Measurements from ENCODE around the gene PEAK3.
A peak's percentile ranks its signal among the peaks of the same experiment; 100 is the strongest.

The PEAK3 gene

DNA sequence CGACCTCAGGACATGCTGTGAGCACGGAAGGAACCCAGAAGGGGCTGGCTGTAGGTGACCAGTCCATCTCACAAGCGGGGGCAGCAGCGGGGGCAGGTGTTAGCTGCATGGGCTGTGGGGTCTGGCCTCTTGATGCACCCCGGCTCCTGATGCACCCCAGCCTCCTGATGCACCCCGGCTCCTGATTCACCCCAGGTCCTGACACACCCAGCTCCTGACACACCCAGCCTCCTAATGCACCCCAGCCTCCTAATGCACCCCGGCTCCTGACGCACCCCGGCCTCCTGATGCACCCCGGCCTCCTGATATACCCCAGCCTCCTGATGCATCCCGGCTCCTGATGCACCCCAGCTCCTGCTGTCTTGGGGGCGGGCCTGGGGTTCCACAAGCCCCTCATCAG, 39.0 kb upstream of the PEAK3 start:
- Histone ChIP-seq H4K20me1 (peaks cover 20 to 90% (median 61%) of the 10 kb centered on the region in 11 experiments; a peak in 21 of 22 replicates), H3K36me3 (peaks cover 20 to 43% (median 30%) of the 10 kb centered on the region in 11 experiments; a peak in 21 of 22 replicates), H3K4me2 (peak overlapping the region in 7 of 11 experiments; percentile 89 to 98 (median 96); a peak in 10 of 22 replicates), H3K9ac (0 out of 22 replicates have a peak overlapping the region, but pooled peaks of 1 of the 11 experiments have one; percentile 24), H3K27ac (no peak overlapping the region), H3K27me3 (peaks cover 0 to 17% (median 0%) of the 10 kb centered on the region in 11 experiments; a peak in 5 of 22 replicates), H3K4me3 (no peak overlapping the region), H3K9me3 (replicated peaks in 1 of 11) (no peaks in the 10 kb centered on the region), H3K4me1 (peaks cover 57 to 100% (median 95%) of the 10 kb centered on the region in 10 experiments)
- TF ChIP-seq Cebpa-rat (IDR thresholded peaks at IDR 0.05) = no peak

DNA sequence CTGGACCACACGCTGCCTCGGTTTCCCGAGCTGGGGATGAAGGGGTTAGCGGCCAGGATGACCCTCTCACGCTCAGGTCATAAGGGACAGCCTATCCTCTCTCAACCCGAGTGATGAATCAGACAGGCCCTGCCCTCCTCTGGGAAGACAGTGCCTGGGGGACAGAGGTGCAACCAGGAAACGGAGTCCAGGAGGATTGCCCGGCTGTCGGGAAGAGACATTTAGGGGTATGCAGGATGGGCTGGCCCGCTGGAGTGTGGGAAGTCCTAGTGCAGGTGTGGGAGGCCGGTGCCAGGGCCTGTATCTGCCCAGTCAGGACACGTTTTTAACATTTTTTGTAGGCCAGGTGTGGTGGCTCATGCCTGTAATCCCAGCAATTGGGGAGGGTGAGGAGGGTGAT, 38.1 kb upstream of the PEAK3 start:
- Histone ChIP-seq H3K9ac (peak overlapping the region in 4 of 11 experiments; percentile 7 to 31 (median 22); a peak in 3 of 22 replicates), H3K27ac (no peak overlapping the region; a peak in 1 of 22 replicates), H3K36me3 (peaks cover 20 to 35% (median 30%) of the 10 kb centered on the region in 11 experiments; a peak in 21 of 22 replicates), H3K9me3 (replicated peaks in 1 of 11) (peaks cover 0 to 5% (median 3%) of the 10 kb centered on the region in 11 experiments; a peak in 17 of 22 replicates), H3K27me3 (peaks cover 0 to 14% (median 0%) of the 10 kb centered on the region in 11 experiments; a peak in 5 of 22 replicates), H4K20me1 (peaks cover 11 to 81% (median 52%) of the 10 kb centered on the region in 11 experiments; a peak in 20 of 22 replicates), H3K4me2 (peak overlapping the region; percentile 71 to 95 (median 85)), H3K4me3 (no peak overlapping the region), H3K4me1 (peaks cover 56 to 100% (median 94%) of the 10 kb centered on the region in 10 experiments)
- TF ChIP-seq Cebpa-rat (IDR thresholded peaks at IDR 0.05) = no peak

DNA sequence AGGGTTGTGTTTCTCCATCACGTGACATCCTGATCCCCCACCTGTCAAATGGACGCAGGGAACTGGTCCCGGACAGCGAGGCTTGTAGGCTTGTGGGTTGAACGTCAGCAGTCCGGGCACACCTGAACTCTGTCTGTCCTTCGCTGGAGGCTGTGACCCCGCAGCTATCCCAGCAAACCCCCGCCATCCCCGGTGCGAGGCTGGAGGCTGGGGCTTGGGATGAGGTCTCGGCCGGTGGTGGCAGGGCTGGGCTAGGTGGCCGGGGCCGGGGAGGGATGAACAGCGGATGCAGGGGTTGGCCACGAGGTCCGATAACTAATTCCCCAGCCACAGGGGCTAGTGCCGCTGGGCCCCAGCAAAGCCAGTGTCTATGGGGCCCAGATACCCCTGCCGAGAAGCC, 37.6 kb upstream of the PEAK3 start:
- peak overlapping the region in 3 of 11 experiments; percentile 4 to 57 (median 48); a peak in 3 of 22 replicates for H3K27ac ChIP-seq
- peak overlapping the region; percentile 71 to 95 (median 85) for H3K4me2 ChIP-seq
- H3K9ac ChIP-seq = peak overlapping the region in 6 of 11 experiments; percentile 7 to 56 (median 26); a peak in 8 of 22 replicates
- TF ChIP-seq Cebpa-rat (IDR thresholded peaks at IDR 0.05) = no peak
- H4K20me1 ChIP-seq = peaks cover 6 to 76% (median 47%) of the 10 kb centered on the region in 11 experiments; a peak in 20 of 22 replicates
- peaks cover 20 to 35% (median 30%) of the 10 kb centered on the region in 11 experiments; a peak in 21 of 22 replicates for H3K36me3 ChIP-seq
- H3K9me3 ChIP-seq (replicated peaks in 1 of 11) = peaks cover 0 to 10% (median 8%) of the 10 kb centered on the region in 11 experiments; a peak in 17 of 22 replicates
- no peak overlapping the region; a peak in 1 of 20 replicates for H3K4me3 ChIP-seq
- H3K4me1 ChIP-seq = peaks cover 56 to 95% (median 89%) of the 10 kb centered on the region in 10 experiments
- peaks cover 0 to 10% (median 0%) of the 10 kb centered on the region in 11 experiments; a peak in 5 of 22 replicates for H3K27me3 ChIP-seq

DNA sequence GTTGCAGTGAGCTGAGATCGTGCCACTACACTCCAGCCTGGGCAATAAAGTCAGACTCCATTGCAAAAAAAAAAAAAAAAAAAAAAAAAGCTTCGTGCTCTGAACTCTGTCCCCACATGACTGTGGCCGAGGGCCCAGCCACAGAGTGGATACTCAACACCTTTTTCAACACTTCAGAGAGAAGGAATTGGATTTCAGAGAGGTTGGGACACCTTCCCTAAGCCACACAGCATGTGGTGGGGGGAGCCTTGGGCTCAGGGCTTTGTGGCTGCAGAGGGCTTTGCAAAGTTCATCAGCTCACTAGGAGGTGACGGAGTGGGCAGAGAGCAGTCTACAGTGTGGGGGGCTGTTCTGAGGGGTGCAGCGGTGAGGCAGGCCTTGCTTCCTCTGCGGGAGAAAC, 36.9 kb upstream of the PEAK3 start:
- peaks cover 0 to 4% (median 0%) of the 10 kb centered on the region in 11 experiments; a peak in 3 of 22 replicates for H3K27me3 ChIP-seq
- H3K4me2 ChIP-seq = peak overlapping the region; percentile 71 to 95 (median 85)
- peaks cover 51 to 89% (median 83%) of the 10 kb centered on the region in 10 experiments for H3K4me1 ChIP-seq
- TF ChIP-seq Cebpa-rat (IDR thresholded peaks at IDR 0.05) = no peak
- peak overlapping the region in 8 of 11 experiments; percentile 11 to 69 (median 42); a peak in 10 of 22 replicates for H3K27ac ChIP-seq
- H3K9ac ChIP-seq = peak overlapping the region in 8 of 11 experiments; percentile 7 to 60 (median 40); a peak in 11 of 22 replicates
- peaks cover 0 to 16% (median 12%) of the 10 kb centered on the region in 11 experiments; a peak in 17 of 22 replicates for H3K9me3 ChIP-seq (replicated peaks in 1 of 11)
- H4K20me1 ChIP-seq = peaks cover 0 to 70% (median 41%) of the 10 kb centered on the region in 11 experiments; a peak in 19 of 22 replicates
- H3K36me3 ChIP-seq = peaks cover 20 to 32% (median 30%) of the 10 kb centered on the region in 11 experiments; a peak in 21 of 22 replicates
- peak overlapping the region in 2 of 10 experiments; percentile 20 to 26; a peak in 2 of 20 replicates for H3K4me3 ChIP-seq

DNA sequence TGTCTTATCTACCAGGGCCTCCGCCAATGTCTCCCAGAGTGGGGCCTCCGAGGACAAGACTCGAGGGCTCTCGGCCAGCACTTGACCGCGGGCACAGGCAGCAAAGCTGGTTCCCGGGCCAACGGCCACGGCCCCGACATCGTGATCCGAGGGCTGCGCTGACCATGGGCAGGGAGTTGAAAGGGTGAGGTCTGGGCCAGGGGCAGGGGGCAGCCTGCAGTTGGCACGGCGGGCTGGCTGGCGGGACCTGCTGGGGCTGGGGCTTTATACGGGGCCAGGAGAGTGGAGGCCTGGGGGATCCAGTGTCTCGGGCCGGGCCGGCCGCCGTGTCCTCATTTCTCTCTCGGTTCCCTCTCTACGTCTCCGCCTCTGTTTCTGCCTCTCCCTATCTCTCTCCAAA, 35.8 kb upstream of the PEAK3 start:
- Histone ChIP-seq H4K20me1 (peaks cover 0 to 58% (median 30%) of the 10 kb centered on the region in 11 experiments; a peak in 19 of 22 replicates), H3K27ac (peak overlapping the region in 9 of 11 experiments; percentile 5 to 69 (median 48); a peak in 12 of 22 replicates), H3K4me2 (peak overlapping the region; percentile 71 to 95 (median 85)), H3K9ac (peak overlapping the region in 10 of 11 experiments; percentile 26 to 60 (median 50); a peak in 16 of 22 replicates), H3K4me3 (no peak overlapping the region), H3K4me1 (peaks cover 51 to 77% (median 72%) of the 10 kb centered on the region in 10 experiments), H3K36me3 (peaks cover 11 to 22% (median 19%) of the 10 kb centered on the region in 11 experiments; a peak in 21 of 22 replicates), H3K27me3 (peaks cover 0 to 6% (median 0%) of the 10 kb centered on the region in 11 experiments; a peak in 5 of 22 replicates), H3K9me3 (replicated peaks in 1 of 11) (peaks cover 0 to 16% (median 12%) of the 10 kb centered on the region in 11 experiments; a peak in 17 of 22 replicates)
- no peak for TF ChIP-seq Cebpa-rat (IDR thresholded peaks at IDR 0.05)

DNA sequence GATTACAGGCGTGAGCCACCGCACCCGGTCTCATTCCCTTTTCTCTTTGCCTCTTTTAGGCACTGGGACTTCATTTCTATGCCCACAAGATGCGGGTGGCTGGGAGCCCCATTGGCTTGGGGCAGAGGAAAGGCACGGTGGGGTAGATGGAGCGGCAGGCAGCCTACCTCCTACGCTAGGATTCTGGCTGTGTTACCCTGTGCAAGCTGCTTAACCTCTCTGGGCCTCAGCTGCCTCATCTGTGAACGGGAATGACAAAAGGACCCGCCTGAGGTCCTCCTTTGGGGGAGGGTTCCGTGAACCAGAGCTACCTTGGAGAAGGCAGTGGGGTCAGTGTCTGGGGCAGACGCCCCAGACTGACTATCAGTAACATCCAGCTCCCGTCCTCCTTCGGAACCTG, 35.3 kb upstream of the PEAK3 start:
- Histone ChIP-seq H3K9me3 (replicated peaks in 1 of 11) (peaks cover 0 to 16% (median 12%) of the 10 kb centered on the region in 11 experiments; a peak in 17 of 22 replicates), H3K4me2 (peak overlapping the region; percentile 71 to 95 (median 85)), H4K20me1 (peaks cover 0 to 54% (median 25%) of the 10 kb centered on the region in 11 experiments; a peak in 19 of 22 replicates), H3K9ac (peak overlapping the region in 6 of 11 experiments; percentile 28 to 60 (median 54); a peak in 8 of 22 replicates), H3K36me3 (peaks cover 6 to 17% (median 15%) of the 10 kb centered on the region in 11 experiments; a peak in 20 of 22 replicates), H3K27me3 (peaks cover 0 to 10% (median 4%) of the 10 kb centered on the region in 11 experiments; a peak in 10 of 22 replicates), H3K4me1 (peaks cover 51 to 77% (median 71%) of the 10 kb centered on the region in 10 experiments), H3K4me3 (no peak overlapping the region), H3K27ac (peak overlapping the region in 5 of 11 experiments; percentile 48 to 69 (median 64); a peak in 5 of 22 replicates)
- TF ChIP-seq Cebpa-rat (IDR thresholded peaks at IDR 0.05) = no peak

DNA sequence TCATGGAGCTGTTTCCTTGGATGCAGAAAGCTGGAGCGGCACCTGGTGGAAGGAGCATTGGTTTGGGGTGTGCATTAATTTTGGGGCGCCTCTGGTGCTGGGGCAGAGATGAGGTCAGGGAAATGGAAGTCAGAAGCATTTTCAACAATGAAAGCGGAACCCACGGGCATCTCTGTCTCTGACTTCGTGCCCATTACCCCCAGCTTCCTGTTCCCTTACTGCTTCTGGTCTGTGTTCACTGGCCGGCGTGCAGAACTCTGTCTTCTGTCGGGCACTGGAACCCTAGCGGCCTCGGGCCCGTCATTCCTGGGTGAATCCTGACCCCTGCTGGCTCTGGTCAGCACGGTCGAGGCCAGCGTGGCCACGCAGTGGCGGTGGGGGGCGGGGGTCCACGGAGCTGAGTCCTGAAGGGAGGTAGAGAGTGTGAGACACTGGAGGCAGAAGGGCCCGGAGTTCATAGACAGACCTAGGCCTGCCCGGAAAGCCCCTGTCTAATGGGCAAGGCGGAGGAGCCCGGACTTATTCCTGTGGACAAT, 33.9 kb upstream of the PEAK3 start:
- H3K36me3 ChIP-seq = peaks cover 0 to 4% (median 3%) of the 10 kb centered on the region in 11 experiments; a peak in 12 of 22 replicates
- peak overlapping the region; percentile 25 to 70 (median 54); a peak in 19 of 22 replicates for H3K9ac ChIP-seq
- H3K4me3 ChIP-seq = peak overlapping the region in 6 of 10 experiments; percentile 1 to 40 (median 24); a peak in 6 of 20 replicates
- H3K27ac ChIP-seq = peak overlapping the region in 10 of 11 experiments; percentile 28 to 73 (median 59); a peak in 19 of 22 replicates
- peaks cover 0 to 16% (median 12%) of the 10 kb centered on the region in 11 experiments; a peak in 17 of 22 replicates for H3K9me3 ChIP-seq (replicated peaks in 1 of 11)
- peaks cover 0 to 13% (median 7%) of the 10 kb centered on the region in 11 experiments; a peak in 11 of 22 replicates for H3K27me3 ChIP-seq
- peaks cover 51 to 66% (median 60%) of the 10 kb centered on the region in 10 experiments for H3K4me1 ChIP-seq
- H4K20me1 ChIP-seq = peaks cover 0 to 39% (median 11%) of the 10 kb centered on the region in 11 experiments; a peak in 16 of 22 replicates
- peak overlapping the region; percentile 81 to 95 (median 87) for H3K4me2 ChIP-seq
- no peak for TF ChIP-seq Cebpa-rat (IDR thresholded peaks at IDR 0.05)
